ENCODE results near the gene SHISAL2B.

- no peak for TF ChIP-seq CTCF (IDR thresholded peaks at IDR 0.05; ENCODE audit: borderline replicate concordance, extremely low read depth, low read length, poor library complexity, severe bottlenecking)
- no peak for TF ChIP-seq EZH2 (IDR thresholded peaks at IDR 0.05; ENCODE audit: borderline replicate concordance, low read depth, low read length, severe bottlenecking)
These were observed 45.5 kb upstream of the SHISAL2B start for GRCh38 chr5:64644831-64645230.
